GM15510 (cell line): ENCODE data around the gene CRIP1.

Experiments
- POLR2A ChIP-seq: IDR thresholded peaks from 3 replicates; pipeline ENCODE4 v1.6.1; 2011; ENCODE audit warnings: borderline replicate concordance; ENCODE audit not compliant: insufficient read length; ENCODE audit errors: extremely low read depth

Gene CRIP1

DNA sequence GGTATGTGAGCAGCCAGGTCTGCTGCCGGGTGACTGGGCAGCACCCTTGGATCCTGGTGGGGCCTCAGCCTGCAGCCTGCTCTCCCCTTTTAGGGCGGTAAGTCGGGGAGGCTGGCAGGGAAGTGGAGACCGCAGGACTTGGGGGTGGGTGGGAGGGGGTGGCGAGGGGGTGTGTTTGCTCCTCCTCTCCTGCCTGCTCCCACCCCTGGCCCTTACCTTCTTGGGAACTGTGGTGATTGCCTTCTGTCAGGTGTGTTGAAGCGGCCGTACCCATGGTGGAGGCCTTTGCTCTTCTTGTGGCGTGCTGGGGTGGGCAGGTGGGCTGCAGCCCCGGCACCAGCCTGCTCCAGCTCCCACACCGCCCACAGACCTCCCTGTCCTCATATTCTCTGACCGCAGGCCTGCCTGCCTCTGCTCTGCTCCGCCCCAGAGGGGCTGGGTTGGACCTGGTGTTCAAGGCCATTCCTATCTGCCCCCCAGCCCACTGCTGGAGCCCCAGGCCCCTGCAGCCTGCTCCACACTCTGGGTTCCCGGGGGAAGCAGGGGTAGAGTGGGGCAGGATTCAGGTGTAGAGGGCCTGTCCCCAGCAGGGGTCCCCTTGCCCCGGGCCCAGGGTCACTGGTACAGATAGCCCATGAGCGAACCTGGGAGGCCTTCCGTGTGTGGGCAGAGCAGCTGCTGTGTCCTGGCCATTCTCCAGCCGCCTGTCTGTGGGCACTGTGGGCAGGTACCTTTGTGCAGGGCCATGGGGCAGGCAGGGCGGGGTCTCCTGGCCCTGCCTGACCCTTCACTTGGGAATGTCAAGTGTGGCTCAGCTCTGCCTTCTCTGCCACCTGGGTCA, 9.5 kb downstream of the CRIP1 start:
- no peak for TF ChIP-seq POLR2A

DNA sequence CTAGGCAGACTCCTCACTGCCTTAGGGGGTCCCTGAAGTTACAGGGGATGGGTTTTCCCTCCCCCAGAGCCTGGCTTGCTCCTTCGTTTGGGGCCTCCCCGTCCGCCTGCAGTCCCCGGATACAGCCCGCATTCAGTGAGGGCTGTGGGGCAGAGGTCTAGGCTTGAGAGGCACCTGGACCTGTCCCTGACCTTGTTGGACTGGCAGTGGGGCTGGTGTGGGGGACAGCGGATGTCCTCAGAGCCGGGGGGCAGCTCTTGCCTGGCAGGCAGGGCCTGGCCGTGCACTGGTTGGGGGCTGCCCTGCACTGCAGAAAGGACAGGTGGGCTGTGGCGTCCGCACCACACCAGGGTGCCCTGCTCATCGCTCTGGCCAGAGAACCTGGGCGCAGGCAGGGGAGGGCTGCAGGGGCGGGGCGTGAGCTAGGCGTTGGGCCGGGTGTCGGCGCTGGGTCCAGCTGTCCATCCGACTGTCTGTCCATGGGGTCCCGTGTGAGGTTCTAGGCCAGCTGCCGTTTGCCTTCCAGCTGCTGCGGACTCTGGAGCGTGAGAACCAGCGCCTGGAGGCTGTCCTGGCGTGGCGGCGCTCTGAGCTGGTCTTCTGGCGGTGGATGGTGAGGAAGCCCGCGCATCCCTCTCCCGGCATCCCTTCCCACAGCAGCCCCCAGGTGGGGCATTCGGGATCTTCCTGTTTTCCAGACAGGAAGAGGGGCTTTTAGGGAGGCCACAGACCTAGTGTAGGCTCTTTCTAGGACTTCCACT, 10.3 kb downstream of the CRIP1 start:
- no peak for TF ChIP-seq POLR2A

- no peak for TF ChIP-seq POLR2A
Observed at GRCh38 chr14:105497671-105498429, 11.2 kb downstream of the CRIP1 start.

DNA sequence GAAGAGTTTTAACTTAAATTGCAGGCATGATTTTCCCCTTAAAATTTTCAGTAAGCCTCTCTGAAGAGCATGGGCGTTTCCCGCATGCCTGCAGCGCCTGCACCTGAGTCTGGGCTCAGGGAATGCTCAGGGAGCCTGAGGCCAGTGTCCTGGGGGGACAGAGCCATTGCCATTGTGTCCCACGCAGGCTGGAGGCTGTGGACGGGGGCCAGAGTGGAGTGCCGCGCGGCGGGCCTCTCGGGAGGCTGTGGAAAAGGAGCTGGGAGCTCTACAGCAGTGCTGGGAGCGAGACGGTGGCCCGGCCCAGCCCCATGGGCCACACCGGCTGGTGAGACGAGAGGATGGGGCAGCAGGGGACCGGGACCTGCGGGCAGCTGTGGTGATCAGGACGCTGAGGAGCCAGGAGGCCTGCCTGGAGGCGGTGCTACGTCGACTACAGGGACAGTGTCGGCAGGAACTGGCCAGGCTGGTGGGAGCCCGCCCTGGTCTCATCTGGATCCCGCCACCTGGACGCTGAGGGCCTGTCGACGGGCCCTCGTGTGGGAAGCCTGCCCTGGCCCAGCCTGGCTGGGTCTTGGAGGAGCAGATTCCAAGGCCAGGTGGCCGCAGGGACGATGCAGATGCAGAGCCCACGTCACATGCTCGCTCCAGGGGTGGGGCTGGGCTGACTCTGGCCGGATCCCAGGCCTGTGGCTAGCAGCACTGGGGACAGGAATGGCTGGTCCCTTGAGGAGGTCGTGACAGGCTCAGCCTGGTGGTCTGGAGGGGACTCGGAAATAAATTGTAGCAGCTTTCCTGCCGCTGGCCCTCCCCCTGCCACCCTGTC, 12.0 kb downstream of the CRIP1 start:
- no peak for TF ChIP-seq POLR2A

- TF ChIP-seq POLR2A: no peak
Observed at GRCh38 chr14:105499256-105500035, 12.8 kb downstream of the CRIP1 start.

DNA sequence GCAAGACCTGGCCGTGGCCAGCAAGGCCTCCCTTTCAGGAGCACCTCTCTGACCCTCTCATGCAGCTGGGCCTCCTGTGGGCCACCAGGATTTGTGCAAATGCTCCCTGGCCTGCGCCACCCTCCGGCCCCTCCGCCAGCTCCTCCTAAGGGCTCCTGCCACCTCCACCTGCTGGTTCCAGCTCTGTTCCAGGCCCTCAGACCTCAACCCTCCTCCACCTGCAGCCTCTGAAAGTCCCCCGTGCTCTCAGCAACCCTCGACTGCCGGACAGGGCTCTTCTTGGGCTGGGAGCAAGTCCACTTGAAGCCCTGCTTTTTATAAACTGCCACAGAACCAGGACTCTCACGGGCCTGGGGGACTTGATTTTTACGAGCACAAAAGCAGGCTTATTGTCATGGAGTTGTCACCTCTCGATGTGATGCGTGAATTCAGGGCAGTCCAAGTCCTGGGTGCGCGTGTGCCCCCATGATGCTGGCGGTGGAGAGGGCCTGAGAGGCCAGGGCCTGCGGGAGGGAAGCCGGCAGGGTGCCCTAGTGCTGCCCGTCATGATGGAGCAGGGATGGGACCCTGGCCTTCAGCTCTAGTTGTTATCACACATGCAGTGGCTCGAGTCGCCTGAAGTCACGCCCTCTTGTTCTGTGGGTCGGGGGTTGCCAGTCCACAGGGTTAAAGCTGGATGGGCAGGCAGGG, 13.5 kb downstream of the CRIP1 start:
- no peak for TF ChIP-seq POLR2A

GRCh38 chr14:105500726-105501101, 14.0 kb downstream of the CRIP1 start:
- TF ChIP-seq POLR2A: no peak

DNA sequence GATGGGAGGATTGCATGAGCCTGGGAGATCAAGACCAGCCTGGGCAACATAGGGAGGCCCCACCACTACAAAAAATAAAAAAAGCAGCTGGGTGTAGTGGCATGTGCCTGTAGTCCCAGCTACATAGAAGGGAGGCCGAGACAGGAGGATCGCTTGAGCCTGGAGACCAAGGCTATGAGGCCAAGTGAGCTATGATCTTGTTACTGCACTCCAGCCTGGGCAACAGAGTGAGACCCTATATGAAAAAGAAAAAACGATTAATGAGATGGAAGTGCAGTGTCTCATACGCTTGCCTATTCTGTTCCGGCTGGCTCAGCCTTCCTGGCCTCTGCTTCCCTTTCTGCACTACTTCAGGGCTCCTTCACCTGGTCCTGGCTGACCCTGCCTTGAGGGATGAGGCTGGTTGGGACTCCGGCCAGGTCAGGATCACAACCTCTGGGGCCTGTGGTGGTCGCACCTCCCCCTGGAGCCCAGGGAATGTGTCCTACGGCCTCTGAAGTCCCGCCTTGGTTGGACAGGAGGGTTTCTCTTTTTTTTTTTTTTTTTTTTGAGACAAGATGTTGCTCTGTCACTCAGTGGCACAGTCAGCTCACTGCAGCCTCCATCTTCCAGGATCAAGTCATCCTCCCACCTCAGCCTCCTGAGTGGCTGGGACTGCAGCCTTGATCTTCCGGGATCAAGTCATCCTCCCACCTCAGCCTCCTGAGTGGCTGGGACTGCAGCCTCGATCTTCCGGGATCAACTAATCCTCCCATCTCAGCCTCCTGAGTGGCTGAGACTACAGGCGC, 15.0 kb downstream of the CRIP1 start:
- no peak for TF ChIP-seq POLR2A

GRCh38 chr14:105502446-105503295, 16.0 kb downstream of the CRIP1 start:
- no peak for TF ChIP-seq POLR2A

- TF ChIP-seq POLR2A: no peak
Observed at GRCh38 chr14:105503296-105503640, 16.6 kb downstream of the CRIP1 start.

DNA sequence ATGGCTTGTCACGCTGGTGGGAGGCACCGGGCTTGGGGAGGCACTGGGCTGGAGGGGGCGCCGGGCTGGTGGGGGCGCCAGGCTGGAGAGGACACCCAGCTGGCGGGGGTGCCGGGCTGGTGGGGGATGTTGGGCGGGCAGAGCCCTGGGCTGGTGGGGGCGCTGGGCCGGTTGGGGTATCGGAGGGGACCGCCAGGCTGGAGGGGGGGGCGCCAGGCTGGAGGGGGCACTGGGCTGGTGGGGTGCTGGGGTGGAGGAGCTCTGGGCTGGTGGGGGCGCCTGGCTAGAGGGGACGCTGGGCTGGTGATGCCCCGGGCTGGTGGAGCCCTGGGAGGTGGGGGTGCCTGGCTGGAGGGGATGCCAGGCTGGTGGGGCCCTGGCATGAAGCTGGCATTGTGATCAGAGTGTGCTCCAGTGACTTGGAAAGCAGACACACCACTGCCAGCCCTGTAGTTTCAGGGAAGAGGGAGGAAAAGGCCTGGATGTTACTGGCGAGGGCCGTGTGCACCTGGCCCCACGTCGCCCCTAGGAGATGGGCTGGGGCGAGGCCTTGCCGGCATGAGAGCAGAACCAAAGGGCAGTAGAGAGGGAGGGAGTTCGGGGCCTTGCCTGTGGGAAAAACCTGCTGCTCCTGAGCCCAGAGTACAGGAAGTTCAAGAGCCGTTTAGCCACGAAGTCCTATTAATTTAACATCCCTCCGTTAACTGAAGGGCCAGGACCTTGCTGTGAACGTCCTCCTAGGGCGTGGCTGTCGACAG, 17.4 kb downstream of the CRIP1 start:
- TF ChIP-seq POLR2A: no peak

DNA sequence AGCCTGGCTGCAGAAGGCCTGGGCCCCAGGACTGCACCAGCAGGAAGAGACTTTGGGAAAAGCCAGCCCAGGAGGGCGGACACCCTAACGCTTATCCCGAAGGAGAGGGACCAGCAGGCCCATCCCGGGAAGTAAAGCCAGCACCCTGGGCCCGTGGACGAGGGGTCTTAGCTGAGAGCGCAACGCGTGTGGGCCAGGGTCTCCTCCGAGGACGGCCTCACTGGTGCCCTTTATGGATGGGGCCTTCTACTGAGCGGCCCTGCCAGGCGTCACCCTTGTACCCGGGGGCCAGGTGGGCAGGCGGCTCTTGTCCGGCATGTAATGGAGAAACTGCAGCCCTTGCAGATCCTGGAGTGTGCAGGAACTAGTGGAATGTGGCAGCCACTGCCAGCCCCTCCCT, 18.4 kb downstream of the CRIP1 start:
- no peak for TF ChIP-seq POLR2A
